Fibroblast of mammary gland (primary cell): ENCODE results near the gene FAM177A1.

Source experiments
- DNase-seq: peaks from one replicate; pipeline ENCODE4 v3.0.0-alpha.2; 2010; ENCODE audit warnings: low read depth
- H3K4me3 ChIP-seq: 2 replicates; pipeline ENCODE4 v1.5.1; 2011; ENCODE audit warnings: low read depth, mild to moderate bottlenecking, low read length, moderate library complexity; ENCODE audit not compliant: control insufficient read depth
- CTCF ChIP-seq: conservative IDR thresholded peaks from 2 replicates; pipeline ENCODE4 v1.5.1; 2011; ENCODE audit warnings: low read depth, low read length, inconsistent platforms; ENCODE audit not compliant: control insufficient read depth, insufficient read depth

Gene FAM177A1

DNA sequence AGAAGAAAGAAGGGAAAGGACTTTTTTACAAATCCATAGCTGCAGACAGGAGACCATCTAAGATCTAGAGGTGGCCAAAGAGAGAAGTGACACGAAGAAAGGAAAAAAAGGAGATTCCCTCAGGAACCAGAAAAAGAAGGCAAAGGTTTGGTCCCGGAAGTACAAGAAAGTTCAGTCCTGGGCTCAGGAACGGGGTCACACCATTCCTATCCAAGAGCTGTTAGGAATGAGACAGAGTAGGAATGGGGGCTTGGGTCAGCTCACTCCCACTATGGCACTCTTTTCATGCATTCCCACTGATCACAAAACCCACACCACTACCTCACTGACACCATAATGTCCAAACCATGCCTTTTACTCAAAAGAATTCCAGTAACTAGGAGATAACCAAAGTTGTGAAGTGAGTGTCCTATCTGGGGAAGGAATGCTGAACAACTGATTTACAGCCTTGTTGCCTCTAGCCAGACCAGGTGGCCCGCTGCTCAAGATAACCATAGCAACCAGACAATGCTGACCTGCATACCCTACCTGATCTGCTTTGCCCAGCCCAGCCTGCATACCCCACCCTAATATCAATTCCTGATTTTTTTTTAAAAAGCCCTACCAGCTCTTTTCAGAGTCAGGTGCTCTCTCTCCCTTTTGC is 67.4 kb downstream of the FAM177A1 start:
- DNase-seq: no peak
- H3K4me3 ChIP-seq: no peak overlapping the region
- TF ChIP-seq CTCF: no peak

DNA sequence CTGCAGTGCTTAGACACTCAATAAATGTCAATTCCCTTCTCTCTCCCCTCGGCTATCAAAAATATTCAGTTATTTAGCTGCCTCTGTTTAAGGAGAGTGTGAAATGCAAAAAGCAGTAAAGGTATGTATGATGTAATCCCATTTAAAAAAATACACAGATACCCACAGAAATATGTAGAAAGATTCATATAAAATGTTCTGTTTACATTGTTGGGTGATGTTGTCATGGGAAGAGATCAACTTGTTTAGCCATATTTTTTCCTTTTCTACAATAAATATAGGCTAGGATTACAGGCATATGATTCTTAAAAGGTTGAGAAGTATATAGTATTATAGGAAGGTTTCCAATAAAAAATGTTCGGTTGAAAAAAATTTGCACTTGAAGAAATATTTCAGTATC is 68.0 kb downstream of the FAM177A1 start:
- DNase-seq: no peak
- no peak for TF ChIP-seq CTCF
- no peak overlapping the region for H3K4me3 ChIP-seq

DNA sequence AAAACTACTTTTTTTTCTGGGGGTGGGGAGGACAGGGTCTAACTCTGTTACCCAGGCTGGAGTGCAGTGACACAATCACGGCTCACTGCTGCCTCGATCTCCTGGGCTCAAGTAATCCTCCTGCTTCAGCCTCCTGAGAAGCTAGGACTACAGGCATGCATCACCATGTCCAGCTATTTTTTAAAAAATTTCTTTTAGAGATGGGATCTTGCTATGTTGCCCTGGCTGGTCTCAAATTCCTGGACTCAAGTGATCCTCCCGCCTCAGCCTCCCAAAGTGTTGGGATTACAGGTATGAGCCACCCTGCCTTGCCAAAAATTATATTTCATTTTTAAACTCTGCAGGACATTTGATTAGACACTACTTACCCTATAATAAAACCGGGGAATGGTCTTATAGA is 70.2 kb downstream of the FAM177A1 start:
- no peak for DNase-seq
- no peak for TF ChIP-seq CTCF

GRCh38 chr14:35117112-35117511 is 71.0 kb downstream of the FAM177A1 start:
- no peak for TF ChIP-seq CTCF
- DNase-seq: no peak
- H3K4me3 ChIP-seq: no peak overlapping the region

More for the DNA sequence above, 70.2 kb downstream of the FAM177A1 start:
- no peak overlapping the region for H3K4me3 ChIP-seq

GRCh38 chr14:35121026-35121886 is 75.2 kb downstream of the FAM177A1 start:
- H3K4me3 ChIP-seq: peak overlapping the region; percentile 97
- no peak for TF ChIP-seq CTCF
- peak; percentile 35 for DNase-seq

GRCh38 chr14:35121887-35122695 is 76.0 kb downstream of the FAM177A1 start, which contains the start of the genes PPP2R3C and PRORP:
Gene PPP2R3C (minus strand): TSS chr14:35121990. CDS start chr14:35121959, 31 bp downstream.
Gene PRORP (plus strand): TSS chr14:35122552. CDS start chr14:35123246, 694 bp downstream.
- TF ChIP-seq CTCF: no peak
- H3K4me3 ChIP-seq: peak within 1 kb of the TSS; percentile 97
- DNase-seq: peak; percentile 91
